Measurements from ENCODE around the gene ADAM19.

ADAM19 gene

GRCh38 chr5:157477814-157478494 is 97.6 kb downstream of the ADAM19 start:
- DNase-seq (ENCODE audit: extremely low read depth, low read depth): no peak
- no peak for TF ChIP-seq CTCF (IDR thresholded peaks at IDR 0.05; ENCODE audit: low read depth, low read length)

GRCh38 chr5:157476702-157477408 is 98.7 kb downstream of the ADAM19 start:
- TF ChIP-seq CTCF (IDR thresholded peaks at IDR 0.05; ENCODE audit: low read depth, low read length): peak; percentile 84
- peak; percentile 27 for DNase-seq (ENCODE audit: extremely low read depth, low read depth)

DNA sequence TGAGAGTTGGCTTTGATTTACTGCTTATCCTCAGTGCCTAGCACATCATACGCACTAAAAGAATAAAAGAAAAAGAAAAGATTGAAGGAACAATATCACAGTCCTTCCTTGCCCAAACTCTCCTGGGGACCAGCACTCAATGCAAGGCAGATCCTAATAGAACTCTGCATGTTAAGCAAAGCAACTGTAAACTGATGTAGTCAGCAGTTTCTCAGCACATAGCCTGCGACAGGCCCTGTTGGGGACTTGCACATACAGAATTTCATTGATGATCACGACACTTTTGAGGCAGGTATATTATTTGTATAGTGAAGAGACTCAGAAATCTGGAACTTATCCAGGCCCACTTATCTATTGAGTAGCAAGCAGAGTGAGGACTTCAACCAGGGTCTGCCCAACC is 100.1 kb downstream of the ADAM19 start:
- no peak for DNase-seq (ENCODE audit: extremely low read depth, low read depth)
- TF ChIP-seq CTCF (IDR thresholded peaks at IDR 0.05; ENCODE audit: low read depth, low read length): no peak

GRCh38 chr5:157473383-157474320 is 101.9 kb downstream of the ADAM19 start:
- DNase-seq (ENCODE audit: extremely low read depth, low read depth): no peak
- TF ChIP-seq CTCF (IDR thresholded peaks at IDR 0.05; ENCODE audit: low read depth, low read length): no peak; the same call in 1 of the 2 replicates

GRCh38 chr5:157471709-157472108 is 103.9 kb downstream of the ADAM19 start:
- DNase-seq (ENCODE audit: extremely low read depth, low read depth): no peak
- TF ChIP-seq CTCF (IDR thresholded peaks at IDR 0.05; ENCODE audit: low read depth, low read length): peak; percentile 61

GRCh38 chr5:157470631-157471030 is 104.9 kb downstream of the ADAM19 start:
- no peak for TF ChIP-seq CTCF (IDR thresholded peaks at IDR 0.05; ENCODE audit: low read depth, low read length)
- no peak for DNase-seq (ENCODE audit: extremely low read depth, low read depth)
